GM18909 (cell line): ENCODE measurements around the gene TBX6.
"Not testable (repeated sequence)": the region's sequence is repeated elsewhere in the genome, so short reads cannot be mapped to it uniquely, and the experiment has no call there.

Experiments
- ATAC-seq: cut with Tn5 transposase; IDR thresholded peaks from one replicate; pipeline ENCODE4 v1.9.1; 2021; ENCODE audit warnings: mild to moderate bottlenecking; ENCODE audit not compliant: unreplicated experiment, poor library complexity

The TBX6 gene

DNA sequence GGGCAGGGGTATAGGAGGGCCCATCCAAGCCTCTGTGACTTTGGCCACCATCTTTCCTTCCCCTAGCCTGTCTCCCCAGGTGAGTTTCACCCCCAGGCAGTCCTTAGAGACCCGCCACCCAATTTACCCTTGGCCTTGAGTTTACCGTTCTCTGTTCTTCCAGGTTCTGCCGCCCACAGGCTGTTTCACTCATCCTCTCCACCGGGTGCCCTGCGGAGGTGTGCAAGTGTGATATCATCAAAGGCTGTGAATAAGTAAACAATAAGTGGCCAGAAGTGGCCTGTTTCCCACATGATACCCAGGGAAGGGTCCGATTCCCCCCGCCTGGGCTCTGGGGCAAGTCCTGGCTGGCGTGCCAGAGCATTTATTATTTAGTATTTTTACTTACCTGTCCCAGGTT is 45.5 kb downstream of the TBX6 start:
- ATAC-seq, result no peak

DNA sequence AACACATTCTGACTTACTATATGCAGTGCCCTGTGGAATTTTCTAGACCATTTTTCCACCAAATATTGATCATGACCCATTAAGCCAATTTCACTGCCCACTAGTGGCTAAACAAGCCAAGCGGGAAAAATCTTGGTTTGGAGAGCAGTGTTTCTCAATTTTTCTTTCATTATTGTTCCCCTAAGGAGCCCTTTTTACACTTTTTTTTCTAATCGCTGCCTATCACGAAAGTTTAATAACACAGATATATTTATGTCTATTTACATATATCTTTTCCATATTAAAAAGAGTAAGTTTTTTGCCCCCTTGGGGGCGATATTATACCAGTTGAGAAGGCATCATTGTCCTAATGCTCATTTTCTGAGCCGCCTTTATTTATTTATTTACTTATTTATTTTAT is 49.9 kb downstream of the TBX6 start:
- no peak for ATAC-seq

GRCh38 chr16:30040690-30041089 is 51.0 kb downstream of the TBX6 start:
- not testable (repeated sequence) for ATAC-seq

- ATAC-seq, result no peak
Observed at GRCh38 chr16:30040221-30040620, 51.5 kb downstream of the TBX6 start.
